HK-2 (cell line): ENCODE measurements around the gene AFAP1.
A peak's percentile ranks its signal among the peaks of the same experiment; 100 is the strongest.

Experiments used
- DNase-seq: peaks from one replicate; pipeline ENCODE4 v3.0.0-alpha.2; 2018; ENCODE audit not compliant: unreplicated experiment

AFAP1 gene

DNA sequence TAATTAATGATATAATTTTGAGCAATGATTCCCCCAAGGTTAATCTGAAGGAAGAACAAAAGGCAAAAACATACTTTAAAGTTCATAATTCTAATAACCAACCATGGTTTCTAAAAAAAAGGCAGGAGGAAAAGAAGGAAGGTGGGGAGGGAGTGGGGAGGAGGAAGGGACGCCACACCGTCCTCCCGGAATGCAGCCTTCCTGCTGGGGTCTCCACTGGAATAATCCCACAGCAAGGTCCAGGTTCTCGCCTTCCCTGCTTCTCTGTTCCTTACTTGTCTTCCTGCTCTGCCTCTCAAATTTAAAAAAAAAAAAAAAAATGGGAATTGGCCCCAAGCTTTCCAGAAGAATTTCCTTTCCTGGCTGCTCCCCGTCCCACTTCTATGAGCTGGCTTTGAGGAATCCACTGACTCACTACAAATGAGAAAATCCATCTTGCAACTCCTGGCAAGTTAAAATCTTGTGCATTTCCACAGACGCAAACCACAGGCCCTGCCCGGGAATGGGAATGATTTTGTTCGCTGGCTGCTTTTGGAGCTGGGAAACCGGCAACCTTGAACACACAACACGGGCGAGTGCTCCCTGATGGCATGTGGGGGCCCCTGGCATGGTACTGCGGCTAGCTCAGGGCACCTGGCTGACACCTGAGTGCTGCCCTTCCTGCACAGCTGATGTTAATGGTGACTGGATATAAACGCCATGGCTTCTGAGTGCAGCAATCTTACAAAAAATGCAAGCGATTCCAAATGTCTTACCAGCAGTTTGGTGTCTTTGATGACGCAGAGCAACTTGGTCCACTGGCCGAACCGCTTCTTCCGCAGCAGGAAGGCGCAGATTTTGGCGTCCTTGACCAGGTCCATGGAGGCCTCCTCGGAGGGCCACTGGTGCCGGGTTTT is 97.0 kb downstream of the AFAP1 start:
- peak; percentile 91 for DNase-seq

DNA sequence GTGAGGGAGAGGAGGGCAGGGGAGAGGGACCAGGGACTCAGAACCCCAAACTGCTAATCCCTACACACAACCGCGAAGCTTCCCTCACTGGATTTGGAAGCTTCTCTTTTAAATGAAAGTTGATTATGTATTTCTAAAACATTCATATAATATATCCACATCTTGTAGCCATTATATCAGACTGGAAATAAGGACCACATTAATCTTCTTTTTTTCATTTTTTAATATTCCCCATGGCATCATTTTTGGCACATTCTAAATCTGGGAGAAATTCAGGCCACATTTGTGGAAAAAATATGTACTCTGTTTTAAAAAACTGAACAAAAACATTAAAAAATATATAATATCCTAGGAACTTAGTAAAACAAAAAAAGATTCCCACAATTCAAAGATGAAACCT is 97.8 kb downstream of the AFAP1 start:
- no peak for DNase-seq

DNA sequence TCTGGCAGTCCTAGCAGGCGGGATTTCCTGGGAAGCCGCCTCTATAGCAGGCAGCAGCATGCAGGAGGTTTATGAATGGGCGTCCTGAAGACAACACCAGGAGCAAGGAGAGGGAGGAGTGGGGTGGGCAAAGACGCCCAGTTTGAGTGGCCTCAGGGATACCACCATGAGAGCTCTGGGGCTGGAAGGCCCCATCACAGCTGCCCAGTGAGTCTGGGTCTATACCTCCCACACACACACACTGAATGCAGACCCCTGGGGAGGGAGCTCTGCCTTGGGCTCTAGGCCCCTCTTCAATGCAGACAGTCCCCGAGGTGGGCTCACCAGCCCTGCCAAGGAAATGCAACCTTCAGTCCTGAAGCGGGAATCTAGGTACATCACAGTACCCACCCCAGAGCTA is 98.6 kb downstream of the AFAP1 start:
- DNase-seq = no peak

DNA sequence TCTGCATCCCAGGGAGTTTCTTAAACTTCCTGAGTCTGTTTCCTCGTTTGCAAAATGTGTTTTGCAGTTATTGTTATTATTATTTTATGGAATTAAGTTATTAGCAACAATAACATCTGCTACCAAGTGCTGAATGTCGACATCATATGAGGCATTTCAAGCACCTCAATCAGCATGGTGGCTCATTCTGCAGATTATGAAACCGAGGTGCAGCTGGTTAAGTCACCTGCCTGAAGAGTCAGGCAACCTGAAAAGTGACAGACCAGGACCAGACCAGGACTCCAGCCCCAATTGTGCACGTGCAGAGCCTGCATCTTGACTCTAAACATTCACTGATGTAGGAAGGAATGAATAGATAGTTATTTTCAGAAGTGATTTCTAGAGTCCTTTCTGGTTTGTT is 99.8 kb downstream of the AFAP1 start:
- no peak for DNase-seq

DNA sequence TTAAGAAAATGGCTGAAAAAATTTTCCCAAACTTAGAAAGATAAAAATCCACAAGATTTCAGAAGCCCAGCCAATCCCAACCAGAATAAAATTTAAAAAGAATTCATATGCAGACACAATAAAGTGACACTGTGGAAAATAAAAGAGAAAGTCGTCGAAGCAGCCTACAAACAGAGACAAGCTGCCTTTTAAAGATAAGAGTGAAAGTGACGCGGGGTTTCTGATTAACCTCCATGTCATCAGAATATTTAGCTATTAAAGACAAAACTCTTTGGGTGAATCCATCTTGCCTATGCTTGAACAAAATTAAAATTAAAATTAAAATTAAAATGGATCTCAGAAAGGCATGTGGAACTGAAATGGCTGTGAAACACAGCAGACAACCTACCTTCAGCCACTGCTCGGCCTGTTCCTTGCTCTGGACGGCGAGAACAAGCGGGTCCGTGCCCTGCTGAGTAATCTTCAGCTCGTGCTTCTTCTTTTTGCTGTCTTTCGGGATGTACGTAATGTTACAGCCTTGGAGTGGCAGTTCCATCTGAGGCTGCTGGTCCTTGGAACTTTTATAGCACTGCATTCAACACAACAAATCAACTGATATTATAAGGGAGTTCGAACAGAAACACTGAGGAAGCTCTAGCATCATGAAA is 101.4 kb downstream of the AFAP1 start:
- DNase-seq = no peak

DNA sequence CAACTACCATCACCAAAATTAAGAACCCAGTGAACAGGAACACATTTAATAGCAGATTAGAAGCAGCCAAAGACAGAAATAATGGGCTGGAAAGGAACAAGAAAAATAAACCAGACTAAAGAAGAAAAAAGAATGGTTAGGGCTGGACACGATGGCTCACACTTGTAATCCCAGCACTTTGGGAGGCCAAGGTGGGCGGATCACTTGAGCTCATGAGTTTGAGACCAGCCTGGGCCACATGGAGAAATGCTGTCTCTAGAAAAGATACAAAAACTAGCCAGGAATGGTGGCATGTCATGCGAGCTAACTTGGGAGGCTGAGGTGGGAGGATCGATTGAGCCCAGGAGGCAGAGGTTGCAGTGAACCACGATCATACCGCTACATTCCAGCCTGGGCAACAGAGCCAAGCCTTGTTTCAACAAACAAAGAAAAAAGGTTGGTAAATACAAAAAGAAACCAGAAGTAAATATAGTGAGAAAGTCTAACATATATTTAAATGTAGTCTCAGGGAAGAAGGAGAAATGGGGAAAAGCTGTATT is 102.0 kb downstream of the AFAP1 start:
- DNase-seq = no peak

DNA sequence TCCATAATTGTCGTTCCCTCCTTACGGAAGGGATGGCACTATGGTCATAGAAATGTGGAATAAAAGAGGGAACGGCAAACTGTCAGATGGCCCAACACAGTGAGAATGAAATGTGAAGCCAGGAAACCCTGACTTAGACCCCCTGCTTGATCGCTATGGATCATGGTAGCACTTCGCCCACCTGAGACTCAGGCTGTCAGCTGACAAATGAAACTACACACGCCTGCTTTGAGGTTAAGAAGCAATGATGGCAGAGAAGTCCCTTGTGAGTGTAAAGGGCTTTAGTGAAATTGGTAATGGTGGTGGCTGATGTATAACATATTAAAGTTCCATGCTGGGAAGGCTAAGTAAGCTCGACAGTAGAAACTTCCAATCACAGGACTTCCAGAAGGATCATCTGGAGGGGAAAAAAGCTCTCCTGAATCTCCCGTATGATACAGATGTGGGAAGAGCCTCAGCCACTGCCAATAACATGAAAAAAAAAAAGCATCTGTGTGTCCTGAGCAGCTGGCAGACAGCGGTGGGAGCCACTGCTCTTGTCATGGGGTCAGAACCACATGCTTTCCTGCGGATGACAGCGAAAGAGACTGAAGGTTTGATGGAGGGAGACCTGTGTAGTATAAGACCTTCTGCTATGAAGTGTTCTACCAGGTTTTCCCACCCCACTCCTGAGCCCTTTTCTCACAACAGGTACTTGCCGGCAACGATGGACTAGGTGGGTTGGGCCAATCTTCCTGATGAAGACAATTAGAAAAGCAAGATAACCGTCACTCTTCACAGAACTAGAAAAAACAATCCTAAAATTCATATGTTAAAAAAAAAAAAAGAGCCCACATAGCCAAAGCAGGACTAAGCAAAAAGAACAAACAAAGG is 107.6 kb downstream of the AFAP1 start:
- no peak for DNase-seq

DNA sequence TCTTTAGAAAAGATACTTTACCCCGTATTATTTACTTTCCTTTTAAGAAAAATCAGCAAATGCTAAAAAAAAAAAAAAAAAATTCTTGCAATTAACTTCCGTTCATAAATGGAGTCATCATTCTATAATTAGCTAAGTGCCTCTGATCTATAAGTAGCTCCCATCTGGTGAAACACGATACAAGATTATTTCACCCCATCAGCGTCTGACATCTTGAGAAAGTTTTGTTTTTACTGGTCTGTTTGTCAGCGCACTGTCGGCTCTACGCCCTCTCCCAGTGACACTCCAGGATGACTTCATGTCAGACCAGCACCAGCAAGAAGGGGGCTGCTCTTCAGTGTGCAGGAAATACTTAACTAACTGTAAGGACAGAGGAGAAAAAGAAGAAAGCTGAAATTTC is 108.3 kb downstream of the AFAP1 start:
- DNase-seq = no peak

DNA sequence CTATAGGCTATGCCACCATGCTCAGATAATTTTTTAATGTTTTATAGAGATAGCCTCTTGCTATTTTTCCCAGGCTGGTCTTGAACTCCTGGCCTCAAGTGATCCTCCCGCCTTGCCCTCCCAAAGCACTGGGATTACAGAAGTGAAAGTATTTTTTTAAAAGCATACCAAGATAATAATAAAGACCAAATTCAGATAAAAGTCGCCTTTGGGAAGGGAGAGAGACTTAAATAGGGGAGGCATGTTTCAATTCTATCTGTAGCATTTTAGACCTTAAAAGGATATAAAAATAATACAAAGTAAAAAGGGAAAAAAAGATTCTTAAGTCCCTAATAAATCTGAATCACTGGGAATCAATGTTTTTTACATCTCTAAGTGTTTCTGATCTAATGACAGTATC is 108.9 kb downstream of the AFAP1 start:
- no peak for DNase-seq

DNA sequence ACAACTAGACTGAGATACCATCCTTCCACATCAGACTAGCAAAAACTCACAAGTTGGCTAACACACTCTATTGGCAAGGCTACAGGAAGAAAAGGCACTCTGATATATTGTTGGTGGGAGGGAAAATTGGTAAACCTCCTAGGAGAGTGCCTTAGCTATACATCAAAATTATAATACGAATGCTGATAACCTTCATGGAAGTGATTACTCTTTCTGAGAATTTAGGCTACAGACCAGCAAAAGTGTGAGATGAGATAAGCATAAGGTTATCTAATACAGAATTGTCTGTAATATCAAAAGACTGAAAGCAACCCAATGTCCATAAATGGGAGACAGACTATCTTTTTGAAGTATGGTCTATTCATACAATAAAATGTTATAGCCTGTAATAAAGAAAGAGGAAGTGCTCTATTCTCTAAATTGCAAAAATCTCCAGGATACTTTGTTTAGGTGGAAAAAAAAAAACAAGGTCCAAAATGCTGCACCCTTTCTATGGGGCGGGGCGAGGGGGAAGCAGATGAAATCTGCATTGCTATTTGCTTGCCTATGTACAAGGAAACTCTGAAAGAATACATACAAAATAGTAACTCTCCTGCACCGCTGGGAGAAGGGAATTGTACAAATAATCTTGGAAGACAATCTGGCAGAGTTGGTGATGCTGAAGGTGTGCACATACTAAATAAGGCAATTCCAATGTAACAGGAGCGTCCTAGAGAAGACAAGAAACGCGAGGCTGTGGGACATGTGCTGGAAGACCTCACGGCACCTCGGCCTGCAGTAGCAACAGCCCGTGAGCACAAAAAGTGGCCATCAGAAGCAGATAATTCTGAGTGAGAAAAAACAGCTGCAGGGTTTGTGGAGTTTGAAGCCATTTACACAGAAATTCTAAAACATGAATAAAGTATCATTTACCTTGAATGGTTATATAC is 109.7 kb downstream of the AFAP1 start:
- no peak for DNase-seq

DNA sequence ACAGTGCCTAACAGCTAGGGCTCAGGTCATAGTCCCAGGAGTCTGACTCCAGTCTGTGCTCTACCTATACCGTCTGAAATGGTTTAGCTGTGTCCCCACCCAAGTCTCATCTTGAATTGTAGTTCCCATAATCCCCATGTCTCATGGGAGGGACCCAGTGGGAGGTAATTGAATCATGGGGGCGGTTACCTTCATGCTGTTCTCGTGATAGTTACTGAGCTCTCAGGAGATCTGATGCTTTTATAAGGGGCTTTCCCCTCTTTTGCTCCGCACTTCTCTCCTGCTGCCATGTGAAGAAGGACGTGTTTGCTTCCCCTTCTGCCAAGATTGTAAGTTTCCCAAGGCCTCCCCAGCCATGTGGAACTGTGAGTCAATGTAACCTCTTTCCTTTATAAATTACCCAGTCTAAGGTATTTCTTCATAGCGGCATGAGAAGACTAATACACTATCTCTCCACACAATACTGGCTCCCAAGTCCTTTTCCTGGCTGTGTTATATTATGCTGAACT is 110.8 kb downstream of the AFAP1 start:
- peak; percentile 47 for DNase-seq

DNA sequence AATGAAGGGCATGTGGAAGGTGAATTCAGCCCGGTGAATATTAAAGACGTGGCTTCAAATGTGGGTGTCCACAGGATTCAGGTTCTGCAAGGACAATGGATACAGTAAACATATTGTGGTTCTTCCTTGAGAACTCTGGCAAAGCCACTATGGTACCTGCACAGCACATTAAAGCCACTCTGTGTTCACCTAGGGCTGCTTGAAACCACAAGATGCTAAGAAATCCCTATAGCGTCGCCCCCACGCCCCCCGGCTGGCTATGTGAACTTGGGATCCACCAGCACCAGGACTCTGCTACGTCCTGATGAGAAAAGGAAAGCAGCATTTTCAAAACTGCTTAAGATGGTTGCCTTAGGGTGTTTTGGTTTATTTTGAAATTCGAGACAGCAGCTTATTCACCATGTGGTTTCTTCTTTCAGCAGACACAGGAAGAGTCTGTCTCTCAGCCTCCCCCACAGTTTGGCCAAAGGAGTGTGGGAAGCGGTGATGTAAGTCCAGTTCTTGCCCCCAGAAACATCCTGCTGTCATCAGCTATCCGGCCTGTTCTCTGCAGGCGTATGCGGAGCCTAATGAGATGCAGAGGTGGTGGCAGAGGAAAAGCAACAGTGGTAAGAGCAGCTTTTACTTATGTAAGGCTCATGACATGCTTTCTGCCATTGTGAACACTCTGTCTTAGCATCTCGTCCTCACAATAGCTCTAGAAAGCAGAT is 111.5 kb downstream of the AFAP1 start:
- DNase-seq = peak; percentile 77

DNA sequence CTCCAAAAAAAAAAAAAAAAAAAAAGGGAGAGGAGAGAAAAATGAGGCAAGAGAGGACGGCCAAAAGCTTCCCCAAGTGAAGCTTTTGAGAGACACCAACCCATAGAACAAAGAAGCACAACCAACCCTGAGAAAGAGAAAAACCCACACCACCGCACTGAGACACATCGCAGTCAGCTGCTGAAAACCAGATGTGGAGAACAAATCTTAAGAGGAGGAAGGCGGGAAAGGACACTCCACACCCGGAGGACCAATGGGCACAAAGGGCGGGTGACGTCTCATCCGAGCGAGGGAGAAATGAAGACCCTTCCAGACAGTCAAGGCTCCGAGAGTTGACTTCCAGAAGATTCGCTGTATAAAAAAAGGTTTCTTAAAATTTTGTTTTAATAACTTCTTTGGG is 112.1 kb downstream of the AFAP1 start:
- DNase-seq = no peak

DNA sequence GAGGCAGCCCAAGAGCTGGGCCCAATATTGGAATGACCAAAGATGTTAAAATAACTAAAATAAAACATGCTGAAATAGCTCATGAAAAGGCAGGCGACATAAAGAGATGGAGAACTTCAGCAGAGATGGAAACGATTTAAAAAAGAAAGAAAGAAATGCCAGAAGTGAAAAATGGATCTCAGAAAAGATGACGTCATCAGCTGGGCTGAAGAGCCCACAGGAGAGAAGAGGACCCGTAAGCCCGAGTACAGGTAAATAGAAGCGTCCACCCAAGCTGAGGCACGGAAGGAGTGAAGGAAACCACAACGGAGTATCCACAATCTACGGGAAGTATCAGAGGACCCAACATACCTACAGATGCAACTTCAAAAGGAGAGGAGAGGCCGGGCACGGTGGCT is 112.8 kb downstream of the AFAP1 start:
- no peak for DNase-seq

DNA sequence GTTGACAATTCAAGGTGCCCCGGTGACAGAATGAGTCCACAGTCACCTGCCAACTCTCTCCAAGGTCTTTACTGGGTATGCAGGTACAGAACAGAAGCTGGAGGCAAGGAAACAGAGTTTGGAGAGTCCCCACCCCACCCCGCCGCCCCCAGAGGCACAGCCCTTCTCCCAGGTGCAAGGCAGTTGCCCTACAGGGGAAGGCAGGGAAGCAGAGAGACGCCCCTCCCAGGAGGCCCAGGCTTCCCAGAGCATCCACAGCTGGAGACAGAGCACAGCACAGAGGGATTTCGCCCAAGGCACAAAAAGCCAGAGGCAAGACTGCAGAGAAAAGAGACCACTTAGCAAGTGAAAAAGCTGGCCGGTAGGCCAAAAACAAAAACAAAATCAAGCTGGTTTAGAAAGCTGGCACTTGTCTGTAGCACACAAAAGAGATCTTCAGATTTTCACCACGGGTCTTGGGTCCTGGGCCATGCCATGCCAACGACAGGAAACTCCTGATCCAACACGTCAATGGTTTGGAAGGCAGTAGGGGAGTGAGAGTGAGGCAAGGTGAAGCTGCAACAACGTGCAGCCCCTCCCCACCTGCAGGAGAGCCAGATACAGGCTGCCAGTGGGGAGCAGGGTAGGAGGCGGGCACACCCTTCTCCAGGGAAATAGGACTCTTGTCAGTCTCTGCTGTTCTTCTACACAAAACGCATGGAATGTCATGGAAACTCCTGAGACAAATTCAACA is 113.3 kb downstream of the AFAP1 start:
- DNase-seq = no peak

DNA sequence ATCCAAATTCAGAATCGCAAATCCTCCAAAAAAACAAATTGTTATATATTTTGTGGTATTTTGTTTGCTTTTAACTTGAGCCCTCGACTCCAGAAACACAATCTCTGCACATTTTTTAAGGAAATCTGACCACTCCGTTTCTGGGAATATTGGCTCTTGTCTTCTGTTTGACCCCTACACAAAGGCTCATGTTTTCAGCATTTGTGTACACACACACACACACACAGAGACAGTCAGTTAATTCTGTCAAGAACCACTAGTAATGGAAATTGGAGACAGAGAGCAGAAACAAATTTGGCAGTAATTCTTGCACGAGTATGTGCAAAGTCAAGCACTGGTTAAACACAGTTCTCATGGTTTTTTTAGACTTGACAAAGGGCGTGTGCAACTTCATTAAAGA is 115.4 kb downstream of the AFAP1 start:
- DNase-seq = no peak

DNA sequence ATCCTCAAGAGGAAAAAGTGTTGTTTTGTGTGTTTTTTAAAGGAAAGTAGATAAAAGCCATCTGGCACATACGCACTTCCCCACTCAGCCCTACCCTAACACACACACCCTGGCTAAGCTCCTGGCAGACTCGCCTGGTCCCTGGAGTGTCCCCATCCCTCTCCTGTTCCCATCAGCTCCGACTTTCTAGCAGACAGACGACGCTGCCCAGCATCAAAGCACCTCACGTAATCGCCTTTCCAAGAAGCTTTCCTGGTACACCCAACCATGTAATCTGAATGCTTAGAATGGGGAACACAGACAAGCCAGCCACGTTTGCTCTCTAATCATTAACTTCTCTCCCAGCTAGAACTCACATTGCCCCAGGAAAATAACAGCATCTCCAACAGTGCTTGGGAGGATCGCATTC is 116.2 kb downstream of the AFAP1 start:
- DNase-seq = peak; percentile 59

DNA sequence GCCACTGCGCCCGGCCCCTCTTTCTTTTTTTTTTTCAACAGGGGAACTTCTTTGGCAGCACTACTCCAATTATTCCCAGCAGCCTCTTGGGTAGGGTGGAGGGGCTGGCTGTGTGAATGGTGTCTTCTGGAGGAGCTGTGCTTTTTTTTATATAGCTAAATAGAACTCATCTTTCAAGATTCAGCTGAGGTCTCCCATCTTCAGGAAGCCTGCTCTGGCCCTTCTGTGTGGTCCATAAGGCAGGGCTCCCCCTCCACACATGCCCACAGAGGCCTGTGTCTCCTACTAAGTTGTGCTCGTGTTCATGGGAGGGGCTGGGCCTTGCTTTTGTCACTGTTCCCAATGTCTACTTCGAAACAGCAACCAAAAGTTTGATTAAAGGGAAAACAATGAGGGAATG is 116.8 kb downstream of the AFAP1 start:
- no peak for DNase-seq

DNA sequence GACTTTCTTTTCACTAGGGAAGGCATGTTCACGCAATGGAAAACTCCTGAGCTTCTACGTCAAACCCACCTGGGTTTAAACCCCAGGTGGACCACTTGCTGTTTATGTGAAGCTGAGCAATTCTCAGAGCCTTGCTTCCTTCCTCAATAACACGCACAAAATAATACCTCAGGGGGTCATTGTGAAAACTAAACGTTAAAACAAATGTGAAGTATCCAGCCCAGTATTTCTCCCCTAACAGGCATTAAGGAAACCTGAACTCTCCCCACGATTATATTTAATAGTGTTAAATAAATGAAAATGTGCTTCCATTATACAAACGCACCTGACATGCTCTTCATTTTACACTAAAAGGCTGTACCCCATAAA is 117.5 kb downstream of the AFAP1 start:
- no peak for DNase-seq
